NCI-H446 (cell line): ENCODE results near the gene FAP.

Experiments used
- DNase-seq, 2 experiments: peaks; one replicate each; lab custom pipeline; 2025; lab: John Stamatoyannopoulos, UW

The FAP gene

GRCh38 chr2:162243294-162243693 lies at the start of gene FAP:
Gene FAP, minus strand, starts transcription at chr2:162243445. Its CDS starts 118 bp downstream, at chr2:162243327.
- peak; percentile 22 to 66 for DNase-seq

DNA sequence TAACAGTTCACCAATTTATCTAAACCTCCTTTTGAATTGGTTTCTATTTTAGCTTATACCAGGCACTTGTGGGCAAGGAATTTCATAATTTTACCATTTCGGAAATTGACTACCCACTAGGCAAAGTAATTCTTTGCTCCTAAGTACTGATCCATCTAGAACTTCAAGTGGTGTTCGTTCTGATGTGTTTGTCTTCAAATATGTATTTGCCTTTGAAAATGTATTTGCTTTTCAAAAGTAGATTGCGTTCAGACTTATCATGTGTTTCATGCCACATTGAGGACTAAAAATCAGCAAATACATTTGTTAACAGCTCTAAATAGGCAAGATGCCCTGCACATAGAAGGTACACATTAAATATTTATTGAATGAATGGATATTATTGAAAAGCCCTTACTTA lies 48.5 kb upstream of the FAP start:
- DNase-seq: no peak

- no peak for DNase-seq
Observed at GRCh38 chr2:162282765-162283425, 39.6 kb upstream of the FAP start.

DNA sequence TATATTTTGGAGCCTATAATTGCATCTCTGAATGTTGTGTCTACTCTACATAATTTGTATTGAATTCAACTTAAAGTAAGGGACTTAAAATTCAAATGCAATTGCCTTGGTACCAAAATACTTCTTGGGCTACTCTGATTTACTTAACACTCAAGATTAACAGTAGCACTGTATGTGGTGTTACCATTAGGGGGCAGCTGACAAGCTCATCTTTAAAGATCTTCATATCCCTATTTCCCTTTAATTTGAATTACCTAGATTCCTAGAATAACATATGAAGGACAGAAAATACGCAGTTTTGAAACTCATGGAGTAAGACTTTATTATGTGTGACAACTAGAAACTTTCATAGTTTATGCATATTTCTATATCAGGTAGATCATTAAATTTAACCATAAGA lies 37.4 kb upstream of the FAP start:
- DNase-seq: no peak

DNA sequence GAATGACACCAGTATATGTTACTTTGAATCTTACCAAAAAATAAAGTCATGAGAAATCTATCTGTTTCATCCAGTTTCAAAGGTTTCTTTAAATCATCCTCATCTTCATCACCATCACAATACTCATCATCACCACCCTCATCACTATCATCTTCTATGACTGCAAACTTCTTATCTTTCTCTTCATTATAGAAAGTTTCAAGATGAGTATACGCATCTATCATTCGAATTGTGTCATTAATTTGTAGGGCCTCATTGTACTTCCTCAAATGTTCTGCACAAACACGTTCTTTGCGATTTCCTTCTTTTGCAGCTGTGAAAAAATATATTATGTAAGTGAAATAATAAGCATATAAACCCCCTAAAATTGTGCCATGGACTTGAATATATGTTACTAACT lies 34.1 kb upstream of the FAP start:
- no peak for DNase-seq

DNA sequence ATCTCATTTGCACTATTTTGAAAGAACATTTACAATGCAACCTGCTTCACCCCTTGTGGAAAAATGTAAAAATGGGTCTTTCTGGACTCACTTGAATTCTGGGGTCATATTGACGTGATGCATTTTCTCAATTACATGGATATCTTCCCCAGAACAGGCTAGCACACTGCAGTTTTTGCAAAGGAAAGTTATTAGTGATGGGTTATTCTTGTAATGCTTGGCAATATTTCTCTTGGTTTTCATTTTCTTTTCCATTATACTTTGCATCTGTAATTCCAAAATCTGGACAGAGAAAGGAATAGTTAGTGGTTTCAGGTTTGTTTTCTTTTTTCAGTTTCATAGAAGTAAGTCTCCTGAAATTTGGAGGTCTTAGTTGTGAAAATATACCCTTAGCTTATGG lies 24.8 kb upstream of the FAP start:
- no peak for DNase-seq

GRCh38 chr2:162267496-162267895 lies 24.3 kb upstream of the FAP start:
- no peak for DNase-seq

- DNase-seq: no peak
Observed at GRCh38 chr2:162266460-162266760, 23.2 kb upstream of the FAP start.

GRCh38 chr2:162265666-162266459 lies 22.6 kb upstream of the FAP start:
- no peak for DNase-seq

DNA sequence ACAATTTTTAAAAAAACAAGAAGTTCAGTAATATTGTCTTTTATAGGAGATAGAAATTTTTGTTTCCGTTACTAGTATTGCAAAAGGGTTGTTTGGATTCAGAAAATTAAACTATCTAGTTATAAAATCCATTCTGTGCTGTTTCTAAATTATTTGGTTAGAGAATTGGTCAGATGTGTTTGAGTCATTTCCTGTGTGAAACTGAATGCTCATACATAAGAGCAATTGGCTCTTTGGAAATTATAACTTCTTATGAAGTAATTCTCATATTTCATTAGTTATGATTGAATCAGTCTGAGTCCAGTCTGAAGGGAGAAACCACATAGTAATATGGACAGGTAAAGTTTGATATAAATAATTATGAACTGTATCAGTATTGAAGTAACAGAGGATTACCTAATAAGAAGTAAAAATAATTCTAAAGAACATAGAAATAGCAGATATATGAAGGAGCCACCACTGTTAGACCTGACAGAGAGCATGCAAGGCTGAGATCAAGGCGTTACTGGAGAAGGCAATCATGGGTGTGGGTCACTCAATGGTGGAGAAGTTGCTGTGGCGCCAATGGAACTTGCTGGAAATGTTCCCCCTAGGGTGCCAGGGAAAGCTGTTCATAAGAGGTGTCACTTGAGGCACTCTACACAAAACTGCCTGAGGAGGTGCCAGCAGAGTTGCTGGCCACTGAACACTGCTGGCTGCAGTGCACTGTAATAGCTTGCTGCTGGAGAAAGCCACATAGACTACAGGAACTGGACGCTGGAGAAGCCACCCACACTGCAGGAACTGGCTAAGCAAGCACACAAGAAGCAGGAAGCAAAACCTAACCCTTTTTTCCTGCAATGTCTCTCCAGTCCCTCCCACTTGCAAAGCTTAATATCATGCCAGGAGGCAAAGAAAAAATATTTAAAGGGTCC lies 18.0 kb upstream of the FAP start:
- DNase-seq: no peak

DNA sequence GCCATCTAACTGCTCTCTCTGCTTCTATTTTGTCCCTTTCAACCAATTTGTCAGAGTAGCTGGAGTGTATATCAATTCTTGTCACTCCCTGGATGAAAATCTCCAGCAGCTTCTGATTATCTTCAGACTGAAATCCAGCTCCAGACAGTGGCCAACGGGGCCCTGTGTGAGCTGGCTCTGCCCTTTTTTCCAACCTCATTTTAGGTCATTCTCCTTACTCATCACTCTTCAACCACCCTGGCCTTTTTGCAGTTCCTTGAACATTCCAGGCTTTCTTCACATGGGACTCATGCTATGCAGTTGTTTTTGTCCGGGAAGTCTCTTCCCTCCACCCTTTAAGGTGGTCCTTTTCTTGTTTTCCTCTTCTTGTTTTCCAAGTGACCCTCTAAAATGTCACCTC lies 15.4 kb upstream of the FAP start:
- no peak for DNase-seq

- DNase-seq: no peak
Observed at GRCh38 chr2:162258169-162258568, 14.9 kb upstream of the FAP start.

DNA sequence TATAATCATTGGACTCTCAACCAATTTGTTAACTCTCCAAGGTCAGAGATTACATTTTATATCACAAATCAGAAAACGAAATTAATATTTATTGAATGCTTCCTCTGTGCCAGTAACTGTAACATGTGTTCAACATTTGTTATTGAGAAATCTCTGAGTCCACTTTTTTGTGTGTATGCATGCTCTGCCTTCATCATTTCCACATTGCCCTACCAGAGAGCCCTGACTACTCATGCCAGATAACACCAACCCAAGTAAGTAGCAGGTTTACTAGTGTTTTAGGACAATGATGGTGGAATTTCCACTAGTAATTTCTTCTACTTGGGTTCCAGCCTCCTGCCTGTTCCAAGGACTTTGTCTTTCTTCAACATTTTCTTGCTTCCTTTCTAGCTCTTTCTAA lies 14.2 kb upstream of the FAP start:
- DNase-seq: no peak

DNA sequence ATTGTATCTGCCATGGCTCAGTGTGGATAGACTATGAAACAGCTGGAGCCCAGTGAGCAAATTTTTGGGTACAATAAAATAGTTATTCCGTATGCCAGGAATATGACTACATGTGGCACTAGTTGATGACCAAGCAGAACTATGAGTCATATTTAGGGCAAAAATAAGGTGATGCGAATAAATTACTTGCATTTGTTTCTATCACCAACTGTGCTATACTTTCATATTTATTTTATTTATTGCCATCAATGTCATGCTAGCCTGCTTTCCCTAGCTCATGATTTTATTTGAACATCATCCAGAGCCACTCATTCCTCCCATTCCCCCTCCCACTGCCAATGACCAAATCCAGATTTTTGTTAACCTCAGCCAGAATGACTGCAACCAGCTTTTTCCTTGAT lies 13.3 kb upstream of the FAP start:
- DNase-seq: no peak

DNA sequence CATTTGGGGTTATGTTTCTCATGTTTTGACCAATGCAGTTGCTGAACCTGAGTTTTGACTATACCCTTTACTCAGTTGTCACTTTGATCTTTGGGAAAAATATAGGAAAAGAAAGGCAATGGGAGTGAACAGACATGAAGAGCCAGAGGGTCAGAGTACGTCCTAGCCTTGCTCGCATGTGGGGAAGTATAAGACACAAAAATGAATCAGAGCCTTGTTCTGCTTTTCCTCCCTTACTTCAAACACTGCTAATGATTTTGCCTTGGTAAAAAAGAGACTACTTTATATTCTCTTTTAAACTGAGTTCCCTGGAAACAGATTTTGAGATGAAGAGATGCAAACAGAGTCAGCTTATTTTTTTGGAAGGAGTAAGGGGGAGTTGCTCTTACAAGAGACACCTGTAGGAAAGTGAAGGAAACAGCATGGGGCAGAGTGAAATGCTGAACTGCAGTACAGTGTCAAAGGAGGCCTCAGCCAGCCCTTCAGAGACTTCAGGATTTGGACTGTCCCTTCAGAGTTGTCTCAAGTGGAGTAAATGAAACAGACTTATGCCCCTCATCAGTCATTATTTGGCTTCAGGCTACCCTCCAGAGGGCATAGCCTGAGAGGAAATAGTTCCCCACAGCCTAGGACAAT lies 11.1 kb upstream of the FAP start:
- DNase-seq: no peak

DNA sequence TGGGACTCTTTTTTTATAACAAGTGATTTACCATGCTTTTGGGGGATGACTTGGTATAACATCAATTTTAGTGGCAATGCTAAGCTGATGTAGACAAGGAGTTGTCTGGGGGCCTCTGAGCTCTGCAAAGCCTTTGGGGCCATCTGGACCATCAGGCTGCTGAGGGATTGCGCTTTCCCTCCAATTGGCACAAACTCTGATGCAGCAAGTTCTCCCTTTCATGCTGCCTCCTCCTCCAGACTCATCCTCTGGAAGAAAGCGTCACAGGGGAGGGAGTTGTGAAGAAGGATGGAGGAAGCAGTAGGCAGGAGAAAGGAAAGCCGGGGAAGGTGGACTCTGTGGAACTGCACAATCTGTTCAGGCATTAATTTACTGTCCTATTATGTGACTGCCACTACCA lies 10.2 kb upstream of the FAP start:
- DNase-seq: no peak

DNA sequence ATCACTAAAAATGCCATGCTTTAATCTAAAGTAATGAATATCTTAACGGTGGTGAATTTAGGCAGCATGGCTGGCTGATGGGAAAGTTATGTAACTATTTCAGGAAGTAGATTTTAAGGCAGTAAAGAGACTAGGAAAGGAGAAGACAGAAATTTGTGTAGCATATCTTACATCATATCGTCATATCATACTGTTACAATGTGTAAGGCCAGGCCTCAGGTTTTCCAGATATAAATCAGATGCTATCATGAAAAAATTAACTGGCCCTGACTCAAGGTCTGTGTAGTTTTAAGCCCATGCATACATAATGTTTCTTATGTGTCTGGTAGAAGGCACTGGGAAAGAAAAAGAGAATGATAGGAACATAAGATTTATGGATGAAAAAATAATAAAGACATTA lies 8.9 kb upstream of the FAP start:
- no peak for DNase-seq

- no peak for DNase-seq
Observed at GRCh38 chr2:162245781-162246180, 2.5 kb upstream of the FAP start.

- DNase-seq: no peak
Observed at GRCh38 chr2:162245061-162245460, 1.8 kb upstream of the FAP start.

- DNase-seq: peak in 1 of 2 experiments; percentile 3
Observed at GRCh38 chr2:162244541-162245031, 1.3 kb upstream of the FAP start.

- DNase-seq: no peak
Observed at GRCh38 chr2:162243715-162244114, 470 bp upstream of the FAP start.

DNA sequence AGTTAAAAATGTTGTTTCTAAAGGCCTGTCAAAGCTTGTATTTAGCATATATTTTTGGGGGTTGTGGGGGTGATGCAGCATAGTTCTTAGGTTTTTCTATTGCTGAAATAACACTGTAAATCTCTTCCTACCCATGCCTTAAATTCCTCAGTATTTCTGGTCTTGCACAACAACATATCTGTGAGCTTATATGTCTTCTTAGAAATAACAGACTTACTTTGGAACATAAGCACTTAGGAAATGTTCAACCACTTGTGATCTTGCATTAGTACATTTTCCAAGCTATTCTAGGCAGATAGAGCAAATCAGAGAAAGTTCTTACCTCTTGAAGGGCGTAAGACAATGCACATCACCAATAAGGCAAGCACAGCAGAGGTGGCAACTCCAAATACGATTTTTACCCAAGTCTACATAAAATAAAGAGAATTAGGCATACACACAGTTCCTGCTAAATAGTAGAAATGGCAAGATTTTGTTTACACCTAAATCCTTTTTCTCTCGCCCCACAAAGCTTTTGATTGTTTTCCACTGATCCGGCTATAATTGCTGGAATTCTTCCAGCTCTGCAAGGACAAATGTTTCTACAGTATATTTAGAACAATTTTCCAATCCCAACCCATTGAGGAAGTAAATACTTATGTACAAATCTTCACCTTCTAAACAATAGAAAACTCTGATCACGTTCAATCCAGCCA lies 512 bp downstream of the FAP start:
- DNase-seq: peak; percentile 28 to 54
